Endothelial cell (in vitro differentiated cells): ENCODE data around the gene GMCL2. TPM values are rescaled to one million over a fixed set of nuclear protein-coding genes. Genes with fewer than 3 reads are reported as not detected.
A peak's percentile ranks its signal among the peaks of the same experiment; 100 is the strongest.

Experiments used
- DNase-seq: peaks from one replicate; pipeline ENCODE4 v3.0.0; 2021; ENCODE audit warnings: low spot score
- H3K27ac Mint-ChIP-seq: one replicate; pipeline ENCODE4 v1.8.0; 2021; ENCODE audit warnings: mixed read lengths, inconsistent platforms; ENCODE audit not compliant: unreplicated experiment
- H3K27me3 Mint-ChIP-seq: one replicate; pipeline ENCODE4 v1.8.0; 2021; ENCODE audit warnings: mild to moderate bottlenecking, moderate library complexity, mixed read lengths, inconsistent platforms; ENCODE audit not compliant: unreplicated experiment
- H3K36me3 Mint-ChIP-seq: one replicate; pipeline ENCODE4 v1.8.0; 2021; ENCODE audit warnings: mild to moderate bottlenecking, low read depth, mixed read lengths, inconsistent platforms; ENCODE audit not compliant: unreplicated experiment
- H3K4me1 Mint-ChIP-seq: one replicate; pipeline ENCODE4 v1.8.0; 2021; ENCODE audit warnings: mild to moderate bottlenecking, mixed read lengths, inconsistent platforms; ENCODE audit not compliant: unreplicated experiment
- H3K4me3 Mint-ChIP-seq: one replicate; pipeline ENCODE4 v1.8.0; 2021; ENCODE audit warnings: mild to moderate bottlenecking, mixed read lengths, inconsistent platforms; ENCODE audit not compliant: unreplicated experiment
- H3K9me3 Mint-ChIP-seq: one replicate; pipeline ENCODE4 v1.8.0; 2021; ENCODE audit warnings: mixed read lengths, inconsistent platforms; ENCODE audit not compliant: unreplicated experiment
- CTCF ChIP-seq: fragments of 200-600 bp; sonication (generic); IDR thresholded peaks from one replicate; pipeline ENCODE4 v1.5.0; 2021; ENCODE audit warnings: antibody characterized with exemption; ENCODE audit not compliant: unreplicated experiment
- total RNA-seq: library from RNA; stranded (reverse); fragmentation: NEBNext Ultra II Directional; extraction: Animal tissue kit (Norgen Biotek cat#: 25700); gene quantifications from one replicate; pipeline ENCODE4 v1.2.1, GENCODE V29; 2021; ENCODE audit not compliant: unreplicated experiment

Gene GMCL2
- total RNA-seq, 1 donor from 2014 or later, result not detected

GRCh38 chr5:178176791-178177190 is 10.4 kb downstream of the GMCL2 start:
- no peak for TF ChIP-seq CTCF
- no peak overlapping the region for H3K4me3 Mint-ChIP-seq
- peaks cover 5% of the 10 kb centered on the region for H3K36me3 Mint-ChIP-seq
- peaks cover 2% of the 10 kb centered on the region for H3K27me3 Mint-ChIP-seq
- peaks cover 11% of the 10 kb centered on the region for H3K4me1 Mint-ChIP-seq
- DNase-seq, result no peak
- no peak overlapping the region for H3K27ac Mint-ChIP-seq
- H3K9me3 Mint-ChIP-seq, result no peaks in the 10 kb centered on the region

GRCh38 chr5:178174456-178174855 is 12.7 kb downstream of the GMCL2 start:
- no peaks in the 10 kb centered on the region for H3K27me3 Mint-ChIP-seq
- no peak for DNase-seq
- TF ChIP-seq CTCF, result no peak
- H3K27ac Mint-ChIP-seq, result no peak overlapping the region
- H3K9me3 Mint-ChIP-seq, result no peaks in the 10 kb centered on the region
- no peaks in the 10 kb centered on the region for H3K4me1 Mint-ChIP-seq
- no peak overlapping the region for H3K4me3 Mint-ChIP-seq
- H3K36me3 Mint-ChIP-seq, result peaks cover 5% of the 10 kb centered on the region

DNA sequence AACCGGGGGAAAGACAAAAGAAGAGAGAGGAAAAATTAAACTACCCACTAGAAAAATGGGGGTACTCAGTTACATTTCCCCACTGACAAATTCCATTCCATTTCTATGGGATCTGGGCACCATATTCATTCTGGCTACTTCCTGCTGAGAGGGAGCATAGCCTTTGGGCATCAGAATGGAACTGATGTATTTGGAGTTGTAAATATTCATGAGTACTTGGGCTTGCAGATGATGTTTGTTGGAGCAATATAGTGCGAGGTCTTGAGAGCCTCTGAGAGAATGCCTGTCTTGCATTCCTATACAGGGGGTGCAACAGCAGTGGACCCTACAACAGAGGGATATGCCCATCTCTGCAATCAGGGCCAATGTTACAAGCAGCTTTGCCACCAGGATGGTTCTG is 16.7 kb downstream of the GMCL2 start:
- Mint-ChIP-seq H3K27me3 (peaks cover 2% of the 10 kb centered on the region), H3K36me3 (no peaks in the 10 kb centered on the region), H3K9me3 (no peaks in the 10 kb centered on the region), H3K27ac (no peak overlapping the region), H3K4me3 (no peak overlapping the region), H3K4me1 (no peaks in the 10 kb centered on the region)
- no peak for DNase-seq
- no peak for TF ChIP-seq CTCF

GRCh38 chr5:178165581-178165980 is 21.6 kb downstream of the GMCL2 start:
- peaks cover 5% of the 10 kb centered on the region for H3K27me3 Mint-ChIP-seq
- DNase-seq, result no peak
- no peak for TF ChIP-seq CTCF
- no peak overlapping the region for H3K27ac Mint-ChIP-seq
- no peaks in the 10 kb centered on the region for H3K9me3 Mint-ChIP-seq
- H3K36me3 Mint-ChIP-seq, result no peaks in the 10 kb centered on the region
- no peak overlapping the region for H3K4me3 Mint-ChIP-seq
- peaks cover 6% of the 10 kb centered on the region for H3K4me1 Mint-ChIP-seq

GRCh38 chr5:178163772-178164735 is 23.1 kb downstream of the GMCL2 start:
- H3K4me3 Mint-ChIP-seq, result no peak overlapping the region
- peaks cover 5% of the 10 kb centered on the region for H3K27me3 Mint-ChIP-seq
- H3K36me3 Mint-ChIP-seq, result no peaks in the 10 kb centered on the region
- no peaks in the 10 kb centered on the region for H3K9me3 Mint-ChIP-seq
- DNase-seq, result peak; percentile 99
- H3K4me1 Mint-ChIP-seq, result peaks cover 6% of the 10 kb centered on the region
- H3K27ac Mint-ChIP-seq, result no peak overlapping the region
- TF ChIP-seq CTCF, result peak; percentile 85
